ENCODE data around the gene NMB.

DNA sequence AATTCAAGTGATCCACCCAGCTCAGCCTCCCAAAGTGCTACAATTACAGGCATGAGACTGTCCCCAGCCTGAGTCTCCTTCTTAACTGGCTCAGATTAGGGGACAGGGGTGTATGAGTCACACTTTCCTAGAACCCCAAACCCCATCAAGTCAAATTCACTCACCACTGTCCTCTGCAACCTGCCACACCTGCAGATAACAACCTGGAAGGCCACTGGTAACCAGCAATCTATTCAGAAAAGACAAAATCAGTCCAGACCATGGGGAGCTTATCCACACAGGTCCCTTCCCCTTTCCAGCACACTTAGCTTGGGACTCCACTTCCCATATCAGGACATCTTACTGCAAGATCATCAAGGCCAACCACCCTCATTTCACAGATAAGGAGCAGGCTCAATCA is 10.3 kb downstream of the NMB start:
- no peak for TF ChIP-seq POLR2A (IDR thresholded peaks at IDR 0.05; ENCODE audit: low read depth, low read length)
- no peak for TF ChIP-seq POLR2AphosphoS5 (IDR thresholded peaks at IDR 0.05; ENCODE audit: low read depth, low read length)
